GM21786 (cell line): ENCODE data around the gene RAB31.

Experiments used
- ATAC-seq: cut with Tn5 transposase; IDR thresholded peaks from one replicate; pipeline ENCODE4 v1.9.1; 2021; ENCODE audit not compliant: unreplicated experiment

The RAB31 gene

GRCh38 chr18:9712130-9712577, 4.1 kb downstream of the RAB31 start:
- no peak for ATAC-seq

DNA sequence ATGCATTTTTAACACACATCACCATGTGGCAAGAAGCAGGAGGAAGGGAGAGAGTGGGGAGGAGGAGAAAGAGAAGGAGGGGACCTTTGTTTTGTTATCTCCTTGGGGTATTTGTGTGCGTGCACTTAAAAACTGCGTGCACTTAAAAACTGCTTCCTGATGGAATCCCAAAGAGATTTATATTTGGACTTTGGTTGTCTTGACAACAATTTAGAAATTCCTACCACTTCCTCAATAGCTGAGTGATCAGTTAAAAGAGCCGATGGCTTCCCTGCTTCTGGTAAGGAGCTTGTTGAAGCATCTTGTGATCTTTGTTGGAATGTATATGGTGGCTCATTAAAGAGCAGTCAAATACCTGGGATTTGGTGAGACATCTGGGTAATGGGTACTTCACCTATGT, 4.5 kb downstream of the RAB31 start:
- no peak for ATAC-seq

GRCh38 chr18:9714266-9715087, 6.4 kb downstream of the RAB31 start:
- no peak for ATAC-seq

DNA sequence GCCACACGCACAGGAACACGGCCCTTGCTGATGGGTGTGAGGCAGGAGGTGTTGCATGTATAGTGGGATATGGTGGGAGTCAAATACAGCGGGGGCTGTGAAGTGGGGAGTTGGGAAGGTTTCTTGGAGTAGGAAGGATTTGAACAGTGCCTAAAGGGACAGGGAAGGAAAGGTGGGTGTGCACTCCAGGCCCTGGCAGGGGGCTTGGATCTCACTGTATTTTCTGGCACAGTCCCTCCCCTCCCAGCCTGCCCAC, 6.9 kb downstream of the RAB31 start:
- ATAC-seq, result no peak

DNA sequence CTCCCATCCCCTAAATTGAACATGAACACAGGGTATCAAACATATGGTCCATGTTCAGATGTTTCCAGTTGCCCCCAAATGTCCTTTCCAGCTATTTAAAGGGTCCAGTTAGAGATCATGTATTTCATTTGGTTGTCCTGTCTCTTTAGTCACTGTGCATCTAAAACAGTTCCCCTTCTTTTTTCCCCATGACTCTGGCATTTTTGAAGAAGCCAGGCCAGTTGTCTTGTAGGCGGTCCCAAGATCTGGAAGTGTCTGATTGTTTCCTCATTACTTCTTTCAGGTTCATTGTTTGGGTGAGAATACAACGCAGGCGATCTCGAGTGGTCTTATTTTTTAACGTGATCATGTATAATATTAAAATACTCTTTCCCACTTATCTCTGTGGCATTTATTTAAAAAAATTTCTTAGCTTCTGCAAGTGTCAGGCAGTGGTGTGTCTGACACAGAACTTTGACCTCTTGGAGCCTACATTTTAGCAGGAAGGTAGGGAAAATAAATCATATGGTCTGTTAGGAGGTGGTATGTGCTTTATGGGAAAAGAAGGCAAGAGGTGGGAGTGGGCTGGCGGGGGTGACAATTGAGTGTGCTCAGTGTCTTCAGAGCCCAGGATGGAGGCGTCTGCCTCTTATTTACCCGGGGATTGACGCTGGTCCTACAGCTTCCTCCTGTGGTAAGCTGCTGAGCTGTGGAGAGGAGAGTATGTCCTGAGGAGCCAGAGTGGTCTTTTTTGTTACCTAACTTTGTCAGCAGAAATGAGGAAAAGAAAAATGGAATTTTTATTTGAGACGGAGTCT, 8.1 kb downstream of the RAB31 start:
- ATAC-seq, result no peak

- no peak for ATAC-seq
Measured at GRCh38 chr18:9716780-9717563, 8.9 kb downstream of the RAB31 start.

DNA sequence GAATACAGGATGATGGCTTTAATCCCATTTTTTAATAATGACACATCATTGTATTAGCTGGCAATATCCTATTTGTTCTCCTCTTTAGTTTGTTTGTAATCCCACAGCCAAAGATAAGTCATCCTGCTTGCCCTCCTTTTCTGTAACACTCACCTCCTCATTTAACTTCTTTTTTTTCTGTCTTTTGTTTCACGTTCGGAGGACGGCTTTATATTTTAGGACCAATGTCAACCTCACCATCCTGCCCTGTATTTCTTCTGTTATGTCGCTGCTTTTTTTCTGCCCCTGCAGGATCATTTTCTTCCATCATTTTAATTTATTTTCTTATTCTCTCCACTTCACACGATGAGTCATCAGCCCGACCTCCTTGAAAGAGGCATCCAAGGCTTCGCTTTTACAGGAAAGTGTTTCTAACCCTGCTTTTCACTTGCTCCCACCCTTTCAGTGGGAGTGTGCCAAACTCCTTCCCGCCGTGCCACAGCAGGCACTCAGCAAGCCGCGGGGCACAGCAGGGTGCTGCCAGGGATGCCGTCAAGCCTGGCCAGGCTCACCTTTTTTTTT, 11.4 kb downstream of the RAB31 start:
- ATAC-seq, result no peak

GRCh38 chr18:9720327-9720726, 12.2 kb downstream of the RAB31 start:
- no peak for ATAC-seq

DNA sequence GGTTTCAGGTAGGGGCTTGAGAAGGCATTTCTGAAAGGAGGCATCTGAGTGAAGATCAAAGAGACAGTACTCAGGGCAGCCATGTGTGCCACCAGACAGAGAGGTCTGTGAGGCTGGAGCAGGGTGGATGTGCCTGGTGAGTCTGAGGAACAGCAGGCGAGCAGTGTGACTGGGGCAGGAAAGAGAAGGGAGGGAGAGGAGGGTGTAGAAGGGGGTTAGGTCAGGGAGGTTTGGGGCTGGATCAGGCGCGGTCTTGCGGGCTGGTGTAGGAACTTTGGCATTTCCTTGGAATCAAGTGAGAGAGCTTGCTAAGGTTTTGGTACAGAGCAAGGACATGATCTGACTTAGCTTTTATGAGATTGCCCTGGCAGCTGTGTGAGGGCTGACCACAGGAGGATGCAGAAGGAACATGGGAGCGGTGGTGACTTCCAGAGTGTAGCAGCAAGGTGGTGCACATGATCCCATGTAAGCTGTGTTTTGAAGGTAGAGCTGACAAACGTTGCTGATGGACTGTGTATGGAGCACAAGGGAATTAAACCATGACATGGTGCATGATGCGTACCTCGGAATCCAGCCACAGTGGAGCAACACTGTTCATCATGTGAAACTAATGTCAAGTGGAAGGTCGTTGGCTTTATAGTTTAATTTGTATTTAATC, 13.9 kb downstream of the RAB31 start:
- no peak for ATAC-seq

- no peak for ATAC-seq
Measured at GRCh38 chr18:9722691-9723090, 14.6 kb downstream of the RAB31 start.

DNA sequence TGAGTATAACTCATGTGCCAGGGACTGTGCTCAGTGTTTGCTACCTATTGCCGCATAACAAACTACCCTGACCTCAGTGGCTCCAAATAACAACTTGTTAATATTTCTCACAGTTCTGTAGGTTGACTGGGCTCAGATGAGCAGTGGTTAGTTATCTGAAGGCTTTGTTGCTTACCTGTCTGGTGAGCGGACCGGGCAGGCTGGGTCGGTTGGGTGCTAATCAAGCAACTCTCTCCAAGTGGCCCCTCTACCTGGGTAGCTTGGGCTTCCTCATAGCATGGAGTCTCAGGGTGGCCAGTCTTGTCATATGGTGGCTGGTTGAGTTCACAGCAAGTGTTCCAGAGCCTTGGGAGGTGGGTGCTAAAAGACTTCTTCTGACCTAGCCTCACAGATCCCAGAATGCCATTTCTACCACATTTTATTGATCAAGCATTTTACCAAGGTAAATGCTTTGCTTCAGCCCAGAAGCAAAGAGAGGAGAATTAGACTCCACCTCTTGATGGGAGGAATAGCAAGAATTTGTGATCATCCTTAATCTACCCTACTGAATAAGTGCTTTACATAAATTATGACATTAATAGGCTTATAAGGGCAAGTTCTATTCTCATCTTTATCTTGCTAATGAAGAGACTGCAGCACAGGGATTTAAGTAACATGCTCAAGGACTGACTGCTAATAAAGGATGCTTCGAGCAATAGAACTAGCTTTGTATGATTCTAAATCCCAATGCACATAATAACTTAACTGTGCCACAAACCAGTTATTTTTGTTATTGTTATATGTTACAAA, 16.9 kb downstream of the RAB31 start:
- ATAC-seq, result no peak

GRCh38 chr18:9726175-9726574, 18.1 kb downstream of the RAB31 start:
- ATAC-seq, result no peak

DNA sequence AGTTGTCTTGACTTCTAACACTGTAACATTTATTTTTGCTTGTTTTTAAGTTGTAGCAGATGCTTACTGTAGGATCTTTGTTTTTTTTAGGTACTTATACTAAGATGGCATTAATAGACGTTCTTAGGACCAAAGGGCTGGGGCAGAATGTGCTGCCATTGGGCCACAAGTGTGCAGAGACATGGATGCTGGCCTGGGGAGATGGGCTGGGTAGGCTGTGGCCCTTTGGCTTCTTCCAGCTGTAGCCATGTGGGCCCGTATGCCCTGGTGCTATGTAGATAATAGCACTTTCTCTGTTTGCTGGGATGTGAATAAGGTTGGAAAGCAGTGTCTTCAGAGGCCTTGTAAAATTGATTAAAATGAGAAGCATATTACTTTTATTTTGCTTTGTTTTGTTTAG, 18.8 kb downstream of the RAB31 start:
- ATAC-seq, result no peak

- ATAC-seq, result no peak
Measured at GRCh38 chr18:9730786-9731185, 22.7 kb downstream of the RAB31 start.

GRCh38 chr18:9731380-9731779, 23.3 kb downstream of the RAB31 start:
- no peak for ATAC-seq

- no peak for ATAC-seq
Measured at GRCh38 chr18:9732031-9732430, 23.9 kb downstream of the RAB31 start.

GRCh38 chr18:9734189-9734588, 26.1 kb downstream of the RAB31 start:
- ATAC-seq, result no peak

- ATAC-seq, result no peak
Measured at GRCh38 chr18:9735238-9735637, 27.1 kb downstream of the RAB31 start.

- no peak for ATAC-seq
Measured at GRCh38 chr18:9735879-9736278, 27.8 kb downstream of the RAB31 start.

GRCh38 chr18:9736286-9736835, 28.3 kb downstream of the RAB31 start:
- ATAC-seq, result no peak
